Inferior parietal cortex (tissue), 1 donor: ENCODE measurements around the gene MIER2.
"Not testable (repeated sequence)": the region's sequence is repeated elsewhere in the genome, so short reads cannot be mapped to it uniquely, and the experiment has no call there.

Experiments
- DNase-seq: peaks from one replicate; pipeline ENCODE4 v3.0.0-alpha.2; 2016; ENCODE audit errors: extremely low spot score

MIER2 gene, protein sequence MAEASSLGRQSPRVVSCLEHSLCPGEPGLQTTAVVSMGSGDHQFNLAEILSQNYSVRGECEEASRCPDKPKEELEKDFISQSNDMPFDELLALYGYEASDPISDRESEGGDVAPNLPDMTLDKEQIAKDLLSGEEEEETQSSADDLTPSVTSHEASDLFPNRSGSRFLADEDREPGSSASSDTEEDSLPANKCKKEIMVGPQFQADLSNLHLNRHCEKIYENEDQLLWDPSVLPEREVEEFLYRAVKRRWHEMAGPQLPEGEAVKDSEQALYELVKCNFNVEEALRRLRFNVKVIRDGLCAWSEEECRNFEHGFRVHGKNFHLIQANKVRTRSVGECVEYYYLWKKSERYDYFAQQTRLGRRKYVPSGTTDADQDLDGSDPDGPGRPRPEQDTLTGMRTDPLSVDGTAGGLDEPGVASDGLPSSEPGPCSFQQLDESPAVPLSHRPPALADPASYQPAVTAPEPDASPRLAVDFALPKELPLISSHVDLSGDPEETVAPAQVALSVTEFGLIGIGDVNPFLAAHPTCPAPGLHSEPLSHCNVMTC

DNA sequence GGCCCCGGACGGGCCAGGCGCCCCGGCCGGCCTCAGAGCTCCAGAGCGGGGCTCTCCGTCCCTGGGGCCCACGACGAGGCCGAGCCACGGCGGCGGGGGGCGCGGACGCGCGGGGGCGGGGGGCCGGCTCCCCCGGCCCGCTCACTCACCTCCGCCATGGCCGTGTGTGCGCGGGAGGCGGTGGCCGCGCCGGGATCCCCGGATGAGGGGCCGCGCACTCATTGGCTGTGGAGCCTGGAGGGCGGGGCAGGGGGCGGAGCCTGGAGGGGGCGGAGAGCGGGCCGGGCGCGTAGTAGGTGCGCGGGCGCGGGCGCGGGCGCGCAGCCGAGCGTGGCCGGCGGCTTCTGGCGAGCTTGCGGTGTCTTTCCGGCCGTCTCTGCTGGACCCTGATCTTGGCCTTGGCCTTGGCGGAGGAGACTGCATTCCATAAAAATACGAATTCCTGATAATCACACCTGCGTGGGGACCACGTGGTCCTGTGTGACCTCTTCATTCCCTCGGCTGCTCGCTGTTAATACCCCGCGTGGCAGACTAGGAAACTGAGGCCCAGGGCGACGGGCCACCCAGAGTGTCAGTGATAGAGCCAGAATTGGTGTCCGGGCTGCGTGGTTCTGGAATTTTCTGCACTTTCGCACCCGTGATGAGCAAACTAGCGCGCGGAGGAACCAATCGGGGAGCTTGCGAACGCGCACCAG lies at the start of gene MIER2:
TSS of gene MIER2 (minus strand) at position 172 of the 695 bp plus-strand sequence. CDS start at position 158, 14 bp downstream.
- peak; percentile 77 for DNase-seq

DNA sequence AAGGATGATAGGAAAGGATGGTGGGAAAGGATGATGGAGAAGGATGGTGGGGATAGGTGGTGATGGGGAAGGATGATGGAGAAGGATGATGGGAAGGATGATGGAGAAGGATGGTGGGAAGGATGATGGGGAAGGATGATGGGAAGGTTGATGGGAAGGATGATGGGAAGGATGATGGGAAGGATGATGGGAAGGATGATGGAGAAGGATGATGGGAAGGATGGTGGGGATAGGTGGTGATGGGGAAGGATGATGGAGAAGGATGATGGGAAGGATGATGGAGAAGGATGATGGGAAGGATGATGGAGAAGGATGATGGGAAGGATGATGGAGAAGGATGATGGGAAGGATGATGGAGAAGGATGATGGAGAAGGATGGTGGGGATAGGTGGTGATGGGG lies 49.0 kb upstream of the MIER2 start:
- not testable (repeated sequence) for DNase-seq

DNA sequence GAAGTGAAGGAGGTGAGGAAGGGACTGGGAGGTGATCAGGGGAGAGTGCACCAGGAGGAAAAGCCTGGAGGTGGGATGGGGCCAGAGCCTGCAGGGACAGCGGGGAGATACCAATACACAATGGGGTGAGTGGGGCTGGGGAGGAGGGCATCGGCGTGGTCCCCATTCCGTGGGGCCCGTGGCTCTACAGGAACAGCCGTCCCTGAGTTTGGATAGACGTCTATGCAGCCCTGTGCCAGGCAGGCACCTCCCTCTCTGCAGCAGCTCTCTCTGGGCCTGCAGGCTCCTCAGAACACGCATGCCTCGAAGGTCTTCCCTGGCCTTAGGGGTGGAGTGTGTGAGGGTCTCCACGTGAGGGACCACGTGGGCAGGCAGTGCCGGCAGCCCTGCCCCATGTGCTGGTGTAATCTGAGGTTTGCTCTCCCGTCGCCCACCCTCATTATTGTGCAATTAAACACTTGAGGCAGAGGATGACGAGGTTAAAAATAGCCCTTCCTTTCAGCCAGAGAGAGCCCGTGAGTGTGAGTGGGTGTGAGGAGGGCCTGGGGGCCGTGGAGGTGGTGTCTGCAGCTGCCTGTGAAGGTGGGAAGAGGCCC lies 47.9 kb upstream of the MIER2 start:
- no peak for DNase-seq

GRCh38 chr19:391726-392374 lies 47.3 kb upstream of the MIER2 start:
- no peak for DNase-seq

- no peak for DNase-seq
These were observed 46.6 kb upstream of the MIER2 start for GRCh38 chr19:391207-391557.

DNA sequence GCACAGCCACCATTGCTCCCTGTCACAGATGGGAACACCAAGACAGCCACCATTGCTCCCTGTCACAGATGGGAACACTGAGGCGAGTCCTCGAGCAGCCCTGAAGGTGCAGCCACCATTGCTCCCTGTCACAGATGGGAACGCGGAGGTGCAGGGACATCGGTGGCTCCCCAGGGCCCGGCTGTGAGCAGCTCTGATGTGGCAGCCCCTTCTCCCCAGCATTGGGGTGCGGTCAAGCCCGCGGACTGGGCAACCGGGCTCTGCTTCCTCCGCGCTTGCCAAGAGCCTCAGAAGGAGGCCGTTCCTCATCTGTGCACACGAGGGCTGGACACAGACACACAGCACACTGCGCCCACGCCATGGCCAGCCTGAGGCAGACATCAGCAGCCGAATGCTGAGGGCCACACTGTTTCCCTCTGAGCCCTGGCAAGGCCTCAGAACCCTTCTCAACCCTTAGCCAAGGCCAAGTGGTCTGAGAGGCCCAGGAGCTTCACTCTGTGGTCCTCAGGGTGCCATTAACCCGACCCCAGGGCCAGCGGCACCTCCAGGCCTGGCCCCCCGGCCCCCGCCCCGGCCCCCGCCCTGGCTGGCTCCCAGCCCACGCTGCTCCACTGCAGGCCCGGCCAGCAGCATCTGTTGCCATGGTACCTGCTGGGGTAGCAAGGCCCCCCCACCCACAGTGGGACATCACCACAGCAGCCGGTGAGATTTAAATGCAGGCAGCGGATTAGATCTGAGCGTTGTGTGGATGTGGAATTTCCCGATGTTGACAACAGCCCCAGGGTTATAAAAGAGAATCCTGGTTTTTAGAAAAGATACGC lies 46.0 kb upstream of the MIER2 start:
- DNase-seq: no peak

- DNase-seq: no peak
These were observed 45.3 kb upstream of the MIER2 start for GRCh38 chr19:389935-390289.

DNA sequence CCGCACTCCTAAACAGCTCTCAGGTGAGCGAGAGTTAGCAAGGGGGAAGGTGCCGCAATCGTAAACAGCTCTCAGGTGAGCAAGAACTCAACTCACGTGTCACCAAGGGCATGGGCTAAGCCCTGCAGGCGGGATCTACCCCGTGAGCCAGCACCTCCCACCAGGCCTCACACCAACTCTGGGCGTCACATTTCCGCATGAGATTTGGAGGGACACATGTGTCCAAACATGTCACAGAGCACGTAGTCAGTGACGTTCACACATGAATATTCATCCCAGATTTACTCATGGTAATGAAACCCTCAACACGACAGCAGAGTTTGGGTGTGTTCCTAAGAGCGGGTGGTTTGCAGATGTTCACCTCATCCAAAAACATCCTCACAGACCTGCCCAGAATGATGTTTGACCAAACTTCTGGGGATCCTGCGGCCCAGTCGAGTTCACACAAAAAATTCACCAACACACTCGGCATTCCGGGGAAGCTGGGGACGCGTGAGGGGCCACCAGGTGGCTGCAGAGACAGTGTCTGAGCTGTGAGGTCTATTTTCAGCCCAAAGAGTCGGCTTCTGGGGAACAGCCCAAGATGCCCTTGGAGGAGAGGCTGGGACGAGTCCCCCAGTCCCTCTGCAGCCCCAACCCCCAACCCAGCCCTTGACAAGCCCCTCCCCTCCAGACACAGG lies 44.8 kb upstream of the MIER2 start:
- DNase-seq: no peak

DNA sequence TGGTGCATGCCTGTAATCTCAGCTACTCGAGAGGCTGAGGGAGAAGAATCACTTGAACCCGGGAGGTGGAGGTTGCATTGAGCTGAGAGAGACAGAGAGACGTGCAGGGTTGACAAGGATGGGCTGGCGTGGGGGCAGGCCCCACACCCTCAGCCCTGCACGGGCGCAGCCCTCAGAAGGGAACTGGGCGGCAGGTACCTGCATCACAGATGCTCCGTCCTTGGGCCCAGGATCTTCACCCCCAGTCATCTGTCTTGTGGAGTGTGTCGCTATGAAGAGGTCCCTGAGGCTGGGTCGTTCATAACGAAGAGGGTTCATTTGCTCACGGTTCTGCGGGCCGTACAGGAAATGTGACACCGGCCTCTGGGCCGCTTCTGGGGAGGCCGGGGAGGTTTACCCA lies 44.1 kb upstream of the MIER2 start:
- DNase-seq: no peak

GRCh38 chr19:387777-388176 lies 43.2 kb upstream of the MIER2 start:
- no peak for DNase-seq

GRCh38 chr19:386632-387301 lies 42.2 kb upstream of the MIER2 start:
- DNase-seq: not testable (repeated sequence)

- not testable (repeated sequence) for DNase-seq
These were observed 41.6 kb upstream of the MIER2 start for GRCh38 chr19:386189-386588.

DNA sequence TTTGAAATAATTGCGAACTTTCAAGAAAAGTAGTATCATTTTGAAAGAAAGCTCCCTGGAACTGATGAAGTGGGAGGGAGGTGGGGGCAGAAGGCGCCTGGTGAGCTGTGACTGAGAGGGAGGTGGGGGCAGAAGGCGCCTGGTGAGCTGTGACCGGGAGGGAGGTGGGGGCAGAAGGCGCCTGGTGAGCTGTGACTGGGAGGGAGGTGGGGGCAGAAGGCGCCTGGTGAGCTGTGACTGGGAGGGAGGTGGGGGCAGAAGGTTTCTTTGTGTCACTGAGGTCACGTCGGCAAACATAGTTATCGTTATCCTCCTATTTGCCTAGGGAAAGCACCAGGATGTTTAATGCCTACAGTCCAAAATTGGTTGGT lies 40.2 kb upstream of the MIER2 start:
- no peak for DNase-seq

- DNase-seq: no peak
These were observed 39.6 kb upstream of the MIER2 start for GRCh38 chr19:383922-384798.

DNA sequence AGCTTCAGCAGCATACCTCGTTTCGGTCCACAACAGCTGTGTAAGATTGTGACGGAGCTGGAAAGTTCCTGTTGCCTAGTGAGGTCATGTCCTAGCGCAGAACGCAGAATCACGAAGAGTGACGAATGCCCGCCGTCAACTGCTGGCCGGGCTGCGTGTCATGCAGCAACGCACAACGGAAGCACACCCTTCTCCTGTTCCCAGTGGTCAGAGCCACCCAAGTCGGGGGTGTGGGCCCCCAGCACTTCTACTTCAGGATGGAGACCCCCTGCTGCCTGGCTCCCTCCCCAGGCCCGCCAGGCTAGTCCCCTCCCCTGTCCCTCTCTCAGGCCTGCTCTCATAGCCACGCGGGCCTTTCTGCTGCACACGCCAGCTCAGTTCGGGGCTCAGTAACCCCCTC lies 38.4 kb upstream of the MIER2 start:
- DNase-seq: no peak

- not testable (repeated sequence) for DNase-seq
These were observed 38.0 kb upstream of the MIER2 start for GRCh38 chr19:382578-382977.

- not testable (repeated sequence) for DNase-seq
These were observed 37.3 kb upstream of the MIER2 start for GRCh38 chr19:381901-382300.

DNA sequence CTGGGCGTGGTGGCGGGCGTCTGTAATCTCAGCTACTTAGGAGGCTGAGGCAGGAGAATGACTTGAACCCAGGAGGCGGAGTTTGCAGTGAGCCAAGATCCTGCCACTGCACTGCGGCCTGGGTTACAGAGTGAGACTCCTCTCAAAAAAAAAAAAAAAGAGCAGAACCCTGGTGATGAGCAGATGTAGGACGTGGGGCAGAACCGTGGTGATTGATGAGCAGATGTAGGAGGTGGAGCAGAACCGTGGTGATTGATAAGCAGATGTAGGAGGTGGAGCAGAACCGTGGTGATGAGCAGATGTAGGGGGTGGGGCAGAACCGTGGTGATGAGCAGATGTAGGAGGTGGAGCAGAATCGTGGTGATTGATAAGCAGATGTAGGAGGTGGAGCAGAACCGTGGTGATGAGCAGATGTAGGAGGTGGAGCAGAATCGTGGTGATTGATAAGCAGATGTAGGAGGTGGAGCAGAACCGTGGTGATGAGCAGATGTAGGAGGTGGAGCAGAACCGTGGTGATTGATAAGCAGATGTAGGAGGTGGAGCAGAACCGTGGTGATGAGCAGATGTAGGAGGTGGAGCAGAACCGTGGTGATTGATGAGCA lies 36.1 kb upstream of the MIER2 start:
- not testable (repeated sequence) for DNase-seq

- DNase-seq: no peak
These were observed 35.2 kb upstream of the MIER2 start for GRCh38 chr19:379796-380195.
